OCI-M2 (cell line): ENCODE measurements around the gene KRTAP10-11.
"Not testable (repeated sequence)": the region's sequence is repeated elsewhere in the genome, so short reads cannot be mapped to it uniquely, and the experiment has no call there.

Source experiments
- DNase-seq: peaks from one replicate; lab custom pipeline; 2025; ENCODE audit not compliant: unreplicated experiment; lab: John Stamatoyannopoulos, UW

The KRTAP10-11 gene

DNA sequence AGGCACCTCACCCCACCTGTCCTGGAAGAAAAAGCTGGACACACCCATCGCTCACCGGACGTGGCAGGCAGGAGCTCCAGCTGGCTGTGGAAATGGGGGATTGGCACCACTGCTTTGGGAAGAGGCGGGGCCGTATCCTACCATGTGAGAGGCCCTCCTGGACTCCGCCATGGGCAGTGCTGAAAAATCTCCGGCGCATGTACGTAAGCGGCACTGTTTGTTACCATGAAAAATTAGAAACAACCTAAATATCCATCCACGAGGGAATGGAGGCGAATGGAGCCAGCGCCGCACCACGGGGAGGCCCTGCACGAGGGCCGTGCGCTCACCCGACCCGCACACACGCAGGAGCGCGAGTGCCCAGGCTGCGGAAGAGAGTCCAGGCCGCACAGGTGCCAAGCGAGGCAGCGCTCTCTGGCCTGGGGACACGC, 31.2 kb upstream of the KRTAP10-11 start:
- DNase-seq = no peak

DNA sequence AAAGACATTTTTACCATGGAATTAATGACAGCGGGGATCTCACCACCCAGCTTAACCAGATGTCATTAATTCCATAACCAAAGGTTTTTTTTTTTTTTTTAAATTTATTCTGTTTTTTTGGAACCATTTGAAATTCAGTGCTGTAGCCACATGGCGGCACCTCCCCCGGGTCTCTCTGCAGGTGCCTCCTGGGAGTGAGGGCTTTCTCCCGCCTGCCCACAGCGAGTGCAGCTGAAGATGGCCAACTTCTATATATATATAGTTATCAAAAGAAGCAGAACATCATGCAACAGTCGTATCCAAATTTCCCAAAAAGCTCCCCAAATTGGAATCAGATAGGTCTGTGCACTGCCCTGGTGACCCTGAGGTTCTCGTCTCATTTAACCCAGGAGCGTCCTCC, 30.7 kb upstream of the KRTAP10-11 start:
- DNase-seq = no peak

DNA sequence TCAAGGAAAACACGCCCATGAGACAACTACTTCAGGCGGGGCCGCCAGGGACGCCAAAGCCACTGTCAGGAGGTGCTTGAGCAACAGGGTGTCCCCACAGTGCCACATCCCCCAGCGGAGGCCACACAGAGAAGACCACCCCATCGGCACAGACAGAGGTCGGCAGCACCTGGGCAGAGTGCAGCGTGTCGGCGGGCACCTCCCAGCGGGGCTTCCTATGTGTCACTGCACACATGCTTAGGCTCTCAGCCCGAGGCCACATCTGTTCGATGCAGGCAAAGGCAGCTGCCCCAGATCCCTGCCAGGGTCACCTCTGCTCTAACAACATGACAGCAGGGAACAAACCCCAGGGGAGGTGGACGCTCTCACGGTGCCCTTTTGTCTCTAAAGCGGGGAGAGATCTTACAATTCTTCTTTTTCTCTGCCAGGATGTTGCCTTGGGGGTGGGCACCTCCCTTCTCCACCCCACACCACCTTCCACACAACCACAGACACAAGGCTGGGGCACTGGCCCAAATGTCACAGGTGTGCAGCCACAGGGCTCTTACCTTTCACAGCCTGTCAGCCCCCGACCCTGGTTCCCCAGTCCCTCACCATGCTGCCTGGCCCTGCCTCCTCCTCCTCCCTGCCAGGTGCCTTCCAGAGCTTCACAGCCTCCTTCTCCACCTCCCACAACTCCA, 30.2 kb upstream of the KRTAP10-11 start:
- DNase-seq = no peak

DNA sequence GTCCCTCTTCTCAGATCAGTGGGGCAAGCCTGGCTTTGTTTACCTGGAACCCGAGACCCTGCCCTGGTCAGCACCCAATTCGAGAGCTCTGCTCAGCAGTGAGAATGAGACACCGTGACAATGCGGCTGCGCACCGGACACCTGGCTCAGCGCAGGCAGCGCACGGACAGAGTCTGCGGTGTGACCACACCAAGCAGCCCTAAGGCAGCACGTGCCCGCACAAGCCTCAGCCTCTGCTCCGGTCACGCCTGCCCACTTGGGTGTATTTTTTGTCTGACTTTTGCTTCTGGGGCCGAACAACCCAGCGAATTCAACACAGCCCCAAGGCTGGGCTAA, 29.7 kb upstream of the KRTAP10-11 start:
- DNase-seq = no peak

DNA sequence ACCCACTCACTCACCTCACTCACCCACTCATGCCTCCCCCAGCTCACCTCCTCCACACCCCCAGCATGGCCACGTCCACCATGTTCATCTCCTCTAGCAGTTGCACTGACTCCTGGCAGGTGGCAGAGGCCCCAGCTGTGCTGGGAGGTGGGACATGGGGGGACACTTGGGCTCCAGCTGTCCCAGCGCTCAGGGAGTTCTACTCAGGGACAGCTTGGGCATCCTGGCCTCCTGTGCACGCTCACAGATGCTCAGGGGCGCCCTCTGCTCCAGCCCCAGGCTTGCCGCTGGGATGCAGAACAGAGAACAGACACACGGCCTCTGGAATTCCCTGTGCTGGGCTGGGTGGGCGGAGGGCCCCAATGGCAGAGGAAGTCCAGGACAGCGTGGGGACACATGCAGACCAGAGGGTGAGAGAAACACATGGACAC, 29.1 kb upstream of the KRTAP10-11 start:
- DNase-seq = no peak

DNA sequence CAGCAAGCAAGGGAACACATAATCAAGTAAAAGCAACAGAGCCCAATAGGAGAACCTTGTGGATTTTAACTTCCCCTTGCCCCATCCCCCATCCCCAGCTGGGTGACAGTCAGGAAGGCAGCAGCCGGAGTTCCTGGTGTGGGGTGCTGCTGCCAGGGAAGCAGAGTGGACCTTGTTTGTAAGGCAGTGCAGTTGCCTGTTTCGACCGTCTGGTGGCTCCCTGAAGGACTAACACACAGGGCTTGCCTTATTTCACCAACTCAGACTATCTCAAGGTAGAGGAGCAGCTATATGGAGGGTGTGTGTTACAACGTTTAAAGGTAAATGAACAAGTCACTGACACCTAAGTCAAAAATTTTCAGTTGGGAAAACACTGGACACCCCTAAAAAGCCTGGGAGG, 27.7 kb upstream of the KRTAP10-11 start:
- no peak for DNase-seq

DNA sequence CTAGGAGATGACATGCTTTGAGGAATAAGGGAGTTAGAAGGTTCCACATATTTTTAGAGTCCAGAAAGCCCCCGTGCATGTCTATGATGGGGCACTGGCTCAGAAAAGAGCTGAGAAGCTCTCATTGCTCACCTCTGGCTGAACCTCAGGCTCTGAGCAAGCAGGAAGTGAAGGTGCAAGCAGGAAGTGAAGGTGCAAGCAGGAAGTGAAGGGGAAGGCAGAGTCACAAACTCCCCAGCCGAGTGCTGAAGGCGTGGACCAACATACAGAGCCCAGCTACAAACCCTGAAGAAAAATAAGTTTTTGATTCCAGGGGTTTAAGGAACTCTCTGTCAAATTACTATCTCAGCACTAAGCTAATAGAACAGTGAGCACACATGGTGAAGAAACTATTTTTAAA, 27.3 kb upstream of the KRTAP10-11 start:
- no peak for DNase-seq

DNA sequence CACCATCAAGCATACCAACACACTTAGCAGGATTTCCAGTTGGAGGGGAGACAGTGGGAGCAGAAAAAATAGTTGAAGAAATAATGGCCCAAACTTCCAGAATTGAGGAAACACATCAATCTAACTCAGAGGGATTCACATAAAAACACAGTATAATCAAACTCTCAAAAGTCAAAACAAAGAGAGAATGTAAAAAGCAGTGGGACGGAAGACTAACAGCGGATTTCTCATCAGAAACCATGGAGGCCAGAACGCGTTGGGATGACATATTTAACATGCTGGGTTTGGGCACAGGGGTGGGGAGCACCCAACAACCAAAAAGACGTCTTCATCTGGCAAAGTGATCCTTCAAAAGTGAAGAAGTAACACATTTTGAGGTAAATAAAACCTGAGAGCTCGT, 26.3 kb upstream of the KRTAP10-11 start:
- DNase-seq = no peak

DNA sequence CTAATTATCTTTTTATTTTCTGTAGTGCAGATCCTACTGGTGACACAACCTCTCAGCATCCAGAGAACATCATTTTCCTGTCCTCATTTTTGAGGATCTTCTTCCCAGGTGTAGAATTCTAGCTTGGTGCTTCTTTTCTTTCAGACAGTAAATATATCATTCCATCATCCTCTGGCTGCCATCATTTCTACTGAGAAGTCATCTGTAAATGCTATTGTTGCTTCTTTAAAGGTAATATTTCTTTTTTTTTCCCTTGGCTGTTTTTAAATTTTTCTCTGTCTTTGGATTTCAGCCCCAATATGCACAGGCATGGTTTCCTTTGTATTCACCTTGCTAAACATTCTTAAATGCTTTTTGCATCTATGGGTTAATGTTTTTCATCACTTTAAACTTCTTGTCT, 22.6 kb upstream of the KRTAP10-11 start:
- DNase-seq = no peak

DNA sequence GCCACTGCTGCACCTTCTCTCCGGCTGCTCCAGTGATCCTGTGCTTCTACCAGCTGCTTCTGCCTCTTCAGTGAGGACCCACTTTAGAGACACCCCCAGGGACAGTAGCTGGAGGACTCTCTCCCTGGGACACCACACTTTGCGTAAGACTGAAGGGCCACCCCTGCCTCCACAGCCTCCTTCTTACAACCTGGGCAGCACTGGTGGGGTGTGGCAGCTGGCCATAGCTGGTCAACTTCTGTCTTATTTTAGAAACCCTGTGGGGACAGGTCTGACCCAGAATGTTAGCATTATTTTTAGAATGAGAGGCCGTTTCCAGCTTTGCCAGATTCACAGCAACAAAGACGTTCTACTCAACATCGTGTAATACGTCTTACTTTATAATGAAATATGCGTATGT, 20.5 kb upstream of the KRTAP10-11 start:
- DNase-seq = no peak

DNA sequence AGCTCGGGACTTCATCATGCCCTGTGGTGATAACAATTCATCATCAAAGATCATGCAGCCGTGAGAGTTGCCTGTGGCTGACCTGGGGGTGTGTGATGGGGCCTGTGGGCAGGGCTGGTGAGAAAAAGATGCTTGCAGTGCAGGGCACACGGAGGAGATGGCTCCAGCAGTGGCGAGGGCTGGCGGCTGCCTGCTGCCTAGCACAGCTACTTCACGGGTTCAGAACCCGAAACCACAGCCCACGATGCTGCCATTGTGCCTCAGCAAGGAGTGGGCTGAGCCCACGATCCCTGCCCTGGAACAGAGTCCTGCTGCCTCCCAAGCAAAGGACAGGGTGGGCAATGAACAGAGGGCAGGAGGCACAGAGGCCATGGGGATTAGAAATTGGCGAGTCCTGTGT, 20.0 kb upstream of the KRTAP10-11 start:
- no peak for DNase-seq

DNA sequence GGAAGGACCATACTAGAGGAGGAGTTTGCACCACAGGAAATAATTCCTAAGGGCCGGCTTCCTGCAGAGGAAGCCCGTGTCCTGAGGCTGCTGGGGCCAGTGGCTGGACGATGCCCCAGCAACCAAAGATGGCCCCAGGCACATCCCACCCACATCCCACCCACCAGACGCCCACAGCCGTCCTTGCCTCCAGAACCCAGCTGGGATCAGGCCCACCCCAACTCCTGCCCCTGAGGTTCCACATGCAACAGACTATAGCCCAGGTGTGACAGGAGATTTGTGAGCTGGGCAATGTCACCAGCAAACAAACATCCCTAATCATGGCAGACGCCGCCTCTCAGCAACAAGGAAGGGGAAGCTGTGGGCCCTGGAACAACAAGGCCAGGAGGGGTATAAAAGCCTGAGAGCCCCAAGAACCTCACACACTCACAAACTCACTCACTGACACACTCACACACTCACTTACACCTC, 19.5 kb upstream of the KRTAP10-11 start, which contains the start of gene KRTAP10-9:
TSS of gene KRTAP10-9 (plus strand) at position 421 of the 471 bp plus-strand sequence. CDS start 79 bp downstream, outside the sequence.
- no peak for DNase-seq

DNA sequence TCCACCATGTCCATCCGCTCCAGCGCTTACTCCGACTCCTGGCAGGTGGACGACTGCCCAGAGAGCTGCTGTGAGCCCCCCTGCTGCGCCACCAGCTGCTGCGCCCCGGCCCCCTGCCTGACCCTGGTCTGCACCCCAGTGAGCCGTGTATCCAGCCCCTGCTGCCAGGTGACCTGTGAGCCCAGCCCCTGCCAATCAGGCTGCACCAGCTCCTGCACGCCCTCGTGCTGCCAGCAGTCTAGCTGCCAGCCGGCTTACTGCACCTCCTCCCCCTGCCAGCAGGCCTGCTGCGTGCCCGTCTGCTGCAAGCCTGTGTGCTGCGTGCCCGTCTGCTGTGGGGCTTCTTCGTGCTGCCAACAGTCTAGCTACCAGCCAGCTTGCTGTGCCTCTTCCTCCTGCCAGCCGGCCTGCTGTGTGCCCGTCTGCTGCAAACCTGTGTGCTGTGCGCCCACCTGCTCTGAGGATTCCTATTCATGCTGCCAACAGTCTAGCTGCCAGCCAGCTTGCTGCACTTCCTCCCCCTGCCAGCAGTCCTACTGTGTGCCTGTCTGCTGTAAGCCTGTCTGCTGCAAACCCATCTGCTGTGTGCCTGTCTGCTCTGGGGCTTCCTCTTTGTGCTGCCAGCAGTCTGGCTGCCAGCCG, 18.9 kb upstream of the KRTAP10-11 start:
- not testable (repeated sequence) for DNase-seq

DNA sequence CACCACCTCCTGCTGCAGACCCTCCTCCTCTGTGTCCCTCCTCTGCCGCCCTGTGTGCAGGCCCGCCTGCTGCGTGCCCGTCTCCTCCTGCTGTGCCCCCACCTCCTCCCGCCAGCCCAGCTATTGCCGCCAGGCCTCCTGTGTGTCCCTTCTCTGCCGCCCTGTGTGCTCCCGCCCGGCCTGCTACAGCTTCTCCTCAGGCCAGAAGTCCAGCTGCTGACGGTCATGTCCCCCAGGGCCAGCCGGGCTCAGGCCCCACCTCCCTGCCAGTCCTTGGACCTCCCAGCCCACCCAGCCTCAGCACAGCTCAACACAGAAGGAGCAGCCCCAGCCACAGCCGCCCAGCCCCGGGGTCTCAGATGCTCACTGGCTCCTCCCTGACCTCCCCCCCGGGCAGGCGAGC, 18.4 kb upstream of the KRTAP10-11 start:
- DNase-seq = not testable (repeated sequence)

DNA sequence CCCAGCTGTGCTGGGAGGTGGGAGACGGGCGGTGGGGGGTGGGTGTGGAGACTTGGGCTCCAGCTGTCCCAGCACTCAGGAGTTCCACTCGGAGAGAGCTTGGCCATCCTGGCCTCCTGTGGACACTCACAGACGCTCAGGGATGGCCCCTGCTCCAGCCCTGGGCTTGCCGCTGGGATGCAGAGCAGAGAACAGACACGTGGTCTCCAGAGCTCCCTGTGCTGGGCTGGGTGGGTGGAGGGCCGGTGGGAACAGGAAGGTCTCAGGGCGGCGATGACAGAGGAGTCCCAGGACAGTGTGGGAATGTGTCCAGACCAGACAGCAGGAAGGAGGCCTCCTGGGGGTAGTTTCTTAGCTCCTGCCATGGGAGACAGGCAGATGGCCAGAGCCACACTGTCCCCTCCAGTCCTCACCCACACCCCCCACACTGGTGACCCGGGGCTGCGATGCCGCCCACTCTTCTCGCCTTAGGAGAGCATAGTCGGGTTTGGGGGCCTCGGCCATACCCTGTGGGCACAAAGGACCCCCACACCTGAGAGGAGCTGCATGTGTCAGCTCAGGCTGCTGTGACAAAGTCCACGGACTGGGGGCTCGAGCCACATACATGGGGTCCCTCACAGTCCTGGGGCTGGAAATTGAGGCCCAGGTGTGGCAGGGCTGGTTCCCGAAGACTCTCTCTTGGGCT, 17.4 kb upstream of the KRTAP10-11 start:
- DNase-seq = no peak

DNA sequence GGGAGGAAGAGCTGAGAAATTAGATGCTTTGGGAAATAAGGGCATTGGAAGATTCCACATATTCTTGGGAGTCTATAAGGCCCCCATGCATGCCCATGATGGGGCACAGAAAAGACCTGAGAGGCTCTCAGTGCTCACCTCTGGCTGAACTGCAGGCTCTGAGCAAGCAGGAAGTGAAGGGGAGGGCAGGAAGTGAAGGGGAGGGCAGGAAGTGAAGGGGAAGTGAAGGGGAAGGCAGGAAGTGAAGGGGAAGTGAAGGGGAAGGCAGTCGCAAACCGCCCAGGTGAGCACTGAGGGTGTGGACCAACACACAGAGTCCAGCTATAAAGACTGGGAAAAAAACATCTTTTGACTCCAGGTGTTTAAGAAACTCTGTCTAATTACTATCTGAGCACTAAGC, 15.8 kb upstream of the KRTAP10-11 start:
- DNase-seq = no peak

DNA sequence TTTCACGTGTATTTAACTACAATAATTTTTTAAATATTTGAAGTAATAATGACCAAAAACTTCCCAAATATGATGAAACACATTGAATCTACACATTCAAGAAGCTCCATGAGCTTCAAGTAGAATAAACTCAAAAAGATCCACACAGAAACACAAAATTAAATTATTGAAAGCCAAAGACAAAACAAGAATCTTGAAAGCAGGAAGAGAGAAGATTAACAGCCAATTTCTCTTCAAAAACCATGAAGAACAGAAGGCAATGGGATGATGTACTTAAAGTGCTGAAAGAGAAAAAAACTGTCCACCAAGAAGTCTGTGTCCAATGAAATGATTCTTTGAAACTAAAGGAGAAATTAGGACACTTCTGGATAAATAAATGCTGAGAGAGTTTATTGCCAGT, 14.1 kb upstream of the KRTAP10-11 start:
- no peak for DNase-seq

DNA sequence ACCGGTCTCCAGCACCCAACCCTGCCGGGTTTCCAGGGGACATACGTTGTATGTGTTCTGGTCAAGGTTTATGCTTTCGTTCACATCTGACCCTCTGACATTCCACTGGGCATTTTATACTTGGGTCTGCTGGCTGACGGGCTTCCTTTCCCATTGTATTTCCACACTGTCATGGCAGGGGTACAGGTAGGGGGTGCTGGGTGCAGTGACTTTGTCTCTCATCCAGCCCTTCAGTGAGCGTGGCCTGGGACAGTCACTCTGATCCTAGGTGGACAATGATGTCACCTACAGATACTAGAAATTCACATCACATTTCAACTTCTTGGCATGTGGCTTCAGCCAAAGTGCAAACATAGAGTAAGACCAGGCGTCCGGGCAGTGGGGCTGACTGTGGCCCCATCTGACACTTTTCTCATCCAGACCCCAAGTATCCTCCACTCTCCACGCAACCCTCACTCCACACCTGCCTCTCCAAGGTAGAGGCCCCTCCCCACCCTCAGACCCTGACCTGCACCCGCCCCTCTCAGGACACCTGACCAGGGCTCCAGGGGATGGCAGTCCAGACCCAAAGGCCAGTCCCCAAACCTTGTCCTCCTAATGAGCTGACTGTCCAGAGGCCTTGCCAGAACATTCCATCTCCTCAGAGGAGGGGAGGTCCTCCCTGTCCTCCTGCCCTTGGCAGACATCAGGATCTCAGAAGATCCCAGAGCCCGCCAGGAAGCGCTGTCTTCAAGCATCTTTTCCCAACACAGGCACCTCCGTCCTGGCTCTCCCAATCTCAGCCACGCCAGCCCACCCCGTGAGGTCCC, 9.8 kb upstream of the KRTAP10-11 start:
- DNase-seq = no peak

DNA sequence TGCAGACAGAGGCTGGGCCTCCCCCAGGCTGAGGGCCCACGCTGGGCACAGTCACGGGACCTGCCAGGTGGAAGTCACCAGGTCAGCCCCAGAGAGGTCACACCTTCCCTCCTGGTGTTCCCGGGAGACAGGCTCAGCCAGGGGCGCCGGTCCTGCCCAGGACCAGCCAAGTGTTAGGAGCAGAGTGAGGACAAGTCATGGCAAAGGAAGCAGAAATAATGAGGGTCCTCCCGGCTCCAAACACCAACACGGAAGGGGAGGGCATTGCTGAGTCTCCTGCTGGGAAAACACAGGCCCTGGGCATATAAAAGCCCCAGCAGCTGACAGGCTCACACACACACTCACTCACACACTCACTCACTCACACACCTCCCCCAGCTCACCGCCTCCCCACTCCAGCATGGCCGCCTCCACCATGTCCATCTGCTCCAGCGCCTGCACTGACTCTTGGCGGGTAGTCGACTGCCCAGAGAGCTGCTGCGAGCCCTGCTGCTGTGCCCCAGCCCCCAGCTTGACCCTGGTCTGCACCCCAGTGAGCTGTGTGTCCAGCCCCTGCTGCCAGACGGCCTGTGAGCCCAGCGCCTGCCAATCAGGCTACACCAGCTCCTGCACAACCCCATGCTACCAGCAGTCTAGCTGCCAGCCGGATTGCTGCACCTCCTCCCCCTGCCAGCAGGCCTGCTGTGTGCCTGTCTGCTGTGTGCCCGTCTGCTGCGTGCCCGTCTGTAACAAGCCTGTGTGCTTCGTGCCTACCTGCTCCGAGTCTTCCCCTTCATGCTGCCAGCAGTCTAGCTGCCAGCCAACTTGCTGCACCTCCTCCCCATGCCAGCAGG, 9.0 kb upstream of the KRTAP10-11 start, which contains the start of gene KRTAP10-10:
TSS of gene KRTAP10-10 (plus strand) at position 339 of the 833 bp plus-strand sequence. CDS start at position 401, 62 bp downstream.
- no peak for DNase-seq

DNA sequence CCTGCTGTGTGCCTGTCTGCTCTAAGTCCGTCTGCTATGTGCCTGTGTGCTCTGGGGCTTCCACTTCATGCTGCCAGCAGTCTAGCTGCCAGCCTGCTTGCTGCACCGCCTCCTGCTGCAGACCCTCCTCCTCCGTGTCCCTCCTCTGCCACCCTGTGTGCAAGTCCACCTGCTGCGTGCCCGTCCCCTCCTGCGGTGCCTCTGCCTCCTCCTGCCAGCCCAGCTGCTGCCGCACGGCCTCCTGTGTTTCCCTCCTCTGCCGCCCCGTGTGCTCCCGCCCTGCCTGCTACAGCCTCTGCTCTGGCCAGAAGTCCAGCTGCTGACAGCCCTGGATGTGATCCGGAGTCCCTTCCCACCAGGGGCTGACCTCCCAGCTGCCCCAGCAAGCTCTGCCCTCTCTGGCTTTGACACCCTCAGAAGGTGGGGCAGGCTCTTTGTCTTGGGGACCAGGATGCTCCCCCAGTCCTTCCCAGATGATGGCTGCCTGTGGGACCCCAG, 8.3 kb upstream of the KRTAP10-11 start:
- DNase-seq = not testable (repeated sequence)
